Esophagus muscularis mucosa (tissue), 4 donors: Measurements from ENCODE around the gene PRR27. TPM values are rescaled to one million over a fixed set of nuclear protein-coding genes. Genes with fewer than 3 reads are reported as not detected.

Experiments used
- DNase-seq: peaks from one replicate; pipeline ENCODE4 v3.0.0-alpha.2; 2017; ENCODE audit errors: extremely low spot score
- H3K27ac ChIP-seq, 4 donors: fragments of 200-600 bp; sonication (generic); replicated peaks in 1 of 4; 1 replicate in 3 of 4; 2 replicates in 1 of 4; pipeline ENCODE4 v1.5.1; 2016 to 2019; ENCODE audit warnings: mild to moderate bottlenecking in 1 of 4
- H3K27me3 ChIP-seq, 4 donors: fragments of 200-600 bp; sonication (generic); one replicate each; pipeline versions ENCODE4 v1.5.1 to v1.6.0; 2016 to 2019
- H3K36me3 ChIP-seq, 4 donors: fragments of 200-600 bp; sonication (generic); one replicate each; pipeline ENCODE4 v1.5.1; 2016 to 2019
- H3K4me1 ChIP-seq, 4 donors: fragments of 200-600 bp; sonication (generic); one replicate each; pipeline ENCODE4 v1.5.1; 2016 to 2019
- H3K4me3 ChIP-seq, 4 donors: fragments of 200-600 bp; sonication (generic); 1 replicate in 2 of 4; 2 replicates in 2 of 4; pipeline ENCODE4 v1.5.1; 2016 to 2019; ENCODE audit warnings: mild to moderate bottlenecking in 4 of 4, moderate library complexity in 1 of 4
- H3K9me3 ChIP-seq, 4 donors: fragments of 200-600 bp; sonication (generic); 1 replicate in 3 of 4; 2 replicates in 1 of 4; pipeline ENCODE4 v1.5.1; 2016 to 2019
- CTCF ChIP-seq, 3 experiments: fragments of 200-600 bp in 2 of 3; fragments of 450-650 bp in 1 of 3; sonication (generic) in 2 of 3; IDR thresholded peaks; one replicate each; pipeline ENCODE4 v1.5.1; 2017 to 2019; ENCODE audit warnings: antibody characterized with exemption in 3 of 3, mild to moderate bottlenecking in 2 of 3, moderate library complexity in 1 of 3
- EP300 ChIP-seq: sonication (generic); formaldehyde crosslinking; IDR thresholded peaks from one replicate; pipeline ENCODE4 v1.6.1; 2017; ENCODE audit warnings: antibody characterized with exemption
- POLR2A ChIP-seq: fragments of 450-650 bp; IDR thresholded peaks from one replicate; pipeline ENCODE4 v1.6.1; 2017; ENCODE audit warnings: antibody characterized with exemption, moderate library complexity, mild to moderate bottlenecking, low read depth
- POLR2AphosphoS5 ChIP-seq, 2 donors: sonication (generic); formaldehyde crosslinking; IDR thresholded peaks; one replicate each; pipeline ENCODE4 v1.6.1; 2017; ENCODE audit warnings: antibody characterized with exemption in 2 of 2
- WGBS: methylation state at CpG from one replicate; pipeline ENCODE4 v1.1.5; 2018; 5-methylcytosine and 5-hydroxymethylcytosine counted together
- intact Hi-C: fragments of 100-400 bp; cut with DNase I; formaldehyde crosslinking; loops from one replicate; pipeline ENCODE4 v1.15.1; 2023
- total RNA-seq, 4 donors: library from RNA; depleted of rRNA; stranded (reverse); fragments of >200 nt; gene quantifications; one replicate each; pipeline versions ENCODE4 v1.1.0 to v1.2.1, GENCODE V29; 2016

The PRR27 gene
- total RNA-seq, 4 donors from 2014 or later, result not detected

- Histone ChIP-seq H3K9me3 (no peaks in the 10 kb centered on the region), H3K36me3 (no peaks in the 10 kb centered on the region), H3K27ac (no peak overlapping the region), H3K4me1 (no peaks in the 10 kb centered on the region), H3K4me3 (no peak overlapping the region), H3K27me3 (no peaks in the 10 kb centered on the region)
- TF ChIP-seq POLR2AphosphoS5 (IDR thresholded peaks at IDR 0.05) (no peak), CTCF (IDR thresholded peaks at IDR 0.05) (no peak), EP300 (no peak), POLR2A (no peak)
- WGBS, result 64% methylated on average over 5 of the region's 5 CpGs
- intact Hi-C loops, result no loop called here
- no peak for DNase-seq
Measured at GRCh38 chr4:70177090-70177489, 23.1 kb downstream of the PRR27 start.

DNA sequence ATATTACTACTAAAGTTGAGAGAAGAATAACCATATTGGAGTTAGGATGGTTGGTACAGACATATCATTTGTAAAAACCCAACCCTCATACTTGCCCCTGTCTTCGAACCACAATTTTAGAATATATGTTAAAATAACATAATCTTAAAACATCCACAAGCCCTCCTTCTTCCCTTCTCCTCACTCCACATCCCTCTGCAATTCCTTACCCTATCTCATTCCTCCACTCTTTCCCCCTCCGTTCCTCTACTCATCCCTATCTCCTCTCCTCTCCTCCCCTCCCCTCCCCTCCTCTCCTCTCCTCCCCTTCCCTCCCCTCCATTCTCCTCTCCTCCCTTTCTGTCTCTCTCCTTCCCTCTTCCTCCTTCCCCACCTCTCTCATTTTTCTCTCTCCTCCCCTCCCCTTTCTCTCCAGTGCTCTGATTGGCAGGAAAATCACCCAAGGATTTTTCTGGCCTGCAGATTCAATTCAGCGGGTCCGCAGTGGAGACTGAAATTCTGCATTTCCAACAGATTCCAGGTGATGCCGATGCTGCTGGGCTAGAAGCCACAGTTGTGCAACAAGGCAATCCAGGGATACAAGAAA lies 24.1 kb downstream of the PRR27 start:
- intact Hi-C loops, result no loop called here
- Histone ChIP-seq H3K4me1 (no peaks in the 10 kb centered on the region), H3K27me3 (no peaks in the 10 kb centered on the region), H3K4me3 (no peak overlapping the region), H3K9me3 (no peaks in the 10 kb centered on the region), H3K27ac (no peak overlapping the region), H3K36me3 (no peaks in the 10 kb centered on the region)
- TF ChIP-seq CTCF (IDR thresholded peaks at IDR 0.05) (no peak), POLR2A (no peak), POLR2AphosphoS5 (IDR thresholded peaks at IDR 0.05) (no peak), EP300 (no peak)
- WGBS, result 77% methylated on average over 5 of the region's 5 CpGs
- no peak for DNase-seq

- H3K27me3 ChIP-seq, result no peaks in the 10 kb centered on the region
- no peaks in the 10 kb centered on the region for H3K9me3 ChIP-seq
- 60% methylated on average over 2 of the region's 2 CpGs for WGBS
- no peak for DNase-seq
- intact Hi-C loops, result no loop called here
- H3K27ac ChIP-seq, result no peak overlapping the region
- no peaks in the 10 kb centered on the region for H3K4me1 ChIP-seq
- H3K4me3 ChIP-seq, result no peak overlapping the region
- no peak for TF ChIP-seq POLR2AphosphoS5 (IDR thresholded peaks at IDR 0.05)
- no peak for TF ChIP-seq EP300
- TF ChIP-seq POLR2A, result no peak
- no peak for TF ChIP-seq CTCF (IDR thresholded peaks at IDR 0.05)
- no peaks in the 10 kb centered on the region for H3K36me3 ChIP-seq
Measured at GRCh38 chr4:70179811-70180210, 25.8 kb downstream of the PRR27 start.

- WGBS, result 71% methylated on average over 1 of the region's 1 CpG
Measured at GRCh38 chr4:70181864-70182263, 27.8 kb downstream of the PRR27 start.

More at GRCh38 chr4:70181864-70182263, 27.8 kb downstream of the PRR27 start:
- H3K9me3 ChIP-seq, result no peaks in the 10 kb centered on the region
- TF ChIP-seq POLR2A (no peak), CTCF (IDR thresholded peaks at IDR 0.05) (no peak), POLR2AphosphoS5 (IDR thresholded peaks at IDR 0.05) (no peak)
- no peak overlapping the region for H3K4me3 ChIP-seq
- intact Hi-C loops, result no loop called here
- no peaks in the 10 kb centered on the region for H3K27me3 ChIP-seq
- no peak for DNase-seq
- H3K36me3 ChIP-seq, result no peaks in the 10 kb centered on the region
- no peak overlapping the region for H3K27ac ChIP-seq
- no peaks in the 10 kb centered on the region for H3K4me1 ChIP-seq
